Neural crest cell (in vitro differentiated cells): ENCODE results near the gene PAPPA2. TPM values are rescaled to one million over a fixed set of nuclear protein-coding genes. Genes with fewer than 3 reads are reported as not detected.

Source experiments
- DNase-seq: peaks from one replicate; pipeline ENCODE4 v3.0.0; 2021; ENCODE audit warnings: low read depth, mixed read lengths, low spot score
- H3K27ac Mint-ChIP-seq: one replicate; pipeline ENCODE4 v1.8.0; 2021; ENCODE audit warnings: mild to moderate bottlenecking, mixed read lengths; ENCODE audit not compliant: unreplicated experiment
- H3K27me3 Mint-ChIP-seq: 2 replicates; pipeline ENCODE4 v1.8.0; 2021; ENCODE audit warnings: low read depth, mild to moderate bottlenecking, mixed read lengths
- H3K36me3 Mint-ChIP-seq: 2 replicates; pipeline ENCODE4 v1.8.0; 2021; ENCODE audit warnings: low read depth, mild to moderate bottlenecking, mixed read lengths
- H3K4me1 Mint-ChIP-seq: 2 replicates; pipeline ENCODE4 v1.8.0; 2021; ENCODE audit warnings: mixed read lengths
- H3K4me3 Mint-ChIP-seq: one replicate; pipeline ENCODE4 v1.8.0; 2021; ENCODE audit warnings: mild to moderate bottlenecking, mixed read lengths
- H3K9me3 Mint-ChIP-seq: 2 replicates; pipeline ENCODE4 v1.8.0; 2021; ENCODE audit warnings: mixed read lengths
- CTCF ChIP-seq: fragments of 200-600 bp; sonication (generic); conservative IDR thresholded peaks from 2 replicates; pipeline ENCODE4 v1.5.0; 2021; ENCODE audit warnings: antibody characterized with exemption, mild to moderate bottlenecking
- total RNA-seq: library from RNA; stranded (reverse); gene quantifications from 2 replicates; pipeline ENCODE4 v1.2.1, GENCODE V29; 2021

Gene PAPPA2
- total RNA-seq, 1 donor from 2014 or later = 0.79 TPM

DNA sequence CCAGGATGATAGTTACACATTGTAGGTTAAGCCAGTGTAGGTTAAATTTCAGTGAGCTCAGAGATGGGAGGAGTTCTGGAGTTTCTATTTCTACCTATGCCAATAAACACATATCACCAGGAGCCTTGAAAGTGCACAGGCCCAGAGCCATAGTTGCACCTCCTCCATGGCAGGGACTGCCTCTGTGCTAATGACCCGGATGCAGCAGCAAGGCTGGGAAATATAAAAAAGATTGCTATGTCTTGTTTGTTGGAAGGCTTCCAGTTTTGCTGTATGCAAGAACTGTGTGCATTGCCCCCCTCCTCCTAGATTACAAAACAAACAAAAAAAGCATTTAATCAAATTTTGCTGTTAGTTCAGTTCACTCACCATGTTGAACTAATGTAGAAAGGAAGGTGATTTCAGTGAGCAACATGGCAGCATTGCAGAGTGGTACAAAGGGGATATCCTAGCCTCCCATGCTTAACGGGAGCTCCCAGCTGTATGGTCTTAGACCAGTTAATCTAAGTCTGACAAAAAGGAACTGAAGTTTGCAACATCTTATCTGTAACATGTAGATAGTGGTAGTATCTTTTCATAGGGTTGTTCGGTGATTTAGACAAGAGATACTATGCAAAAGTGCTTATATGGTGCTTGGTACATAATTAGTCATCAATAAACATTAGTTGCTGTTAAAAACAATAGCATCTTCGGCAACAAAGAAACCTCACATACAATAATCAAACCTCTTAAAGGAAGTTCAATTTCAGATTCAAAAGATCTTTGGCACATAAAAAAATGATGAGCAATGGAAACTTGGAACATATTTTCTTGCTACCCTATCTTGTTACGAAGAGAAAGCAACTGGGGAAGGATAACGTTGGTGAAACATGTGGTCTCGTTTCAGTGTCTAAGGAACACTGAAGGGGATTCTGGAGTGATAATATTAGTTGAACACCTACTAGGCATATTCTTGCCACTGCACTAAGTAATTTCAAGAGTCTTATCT, 392.1 kb downstream of the PAPPA2 start:
- no peak for TF ChIP-seq CTCF
- Mint-ChIP-seq H3K9me3 (no peaks in the 10 kb centered on the region), H3K27me3 (no peaks in the 10 kb centered on the region), H3K4me1 (peaks cover 15% of the 10 kb centered on the region), H3K27ac (no peak overlapping the region), H3K36me3 (no peaks in the 10 kb centered on the region), H3K4me3 (no peak overlapping the region)
- no peak for DNase-seq

- no peaks in the 10 kb centered on the region for H3K36me3 Mint-ChIP-seq
- no peak overlapping the region for H3K4me3 Mint-ChIP-seq
- H3K4me1 Mint-ChIP-seq = peaks cover 15% of the 10 kb centered on the region
- H3K27me3 Mint-ChIP-seq = no peaks in the 10 kb centered on the region
- no peaks in the 10 kb centered on the region for H3K9me3 Mint-ChIP-seq
- no peak for DNase-seq
- TF ChIP-seq CTCF = no peak
- no peak overlapping the region for H3K27ac Mint-ChIP-seq
Measured at GRCh38 chr1:176857632-176858031, 394.7 kb downstream of the PAPPA2 start.

- Mint-ChIP-seq H3K36me3 (no peaks in the 10 kb centered on the region), H3K4me1 (peaks cover 15% of the 10 kb centered on the region), H3K27me3 (no peaks in the 10 kb centered on the region), H3K27ac (no peak overlapping the region), H3K4me3 (no peak overlapping the region), H3K9me3 (no peaks in the 10 kb centered on the region)
- TF ChIP-seq CTCF = no peak
- no peak for DNase-seq
Measured at GRCh38 chr1:176858433-176858916, 395.5 kb downstream of the PAPPA2 start.

DNA sequence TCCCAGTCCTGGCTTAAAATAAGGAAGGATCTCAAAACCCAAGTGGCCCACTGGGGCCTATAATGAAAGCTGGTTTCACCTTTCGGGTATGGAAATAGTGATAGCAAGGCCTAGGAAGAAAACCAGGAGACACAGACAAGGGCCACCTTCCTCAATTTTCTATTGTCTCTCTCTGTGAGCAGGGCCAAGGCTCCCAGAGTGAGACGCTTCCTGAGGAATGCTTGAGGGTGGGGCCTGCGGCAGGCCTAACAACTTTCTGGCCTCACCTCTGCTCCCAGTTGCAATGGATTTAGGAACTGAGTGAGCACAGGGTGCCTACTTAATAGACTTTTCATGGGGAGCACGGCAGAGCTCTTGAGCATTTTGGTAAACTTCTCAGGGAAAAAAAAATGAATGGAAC, 400.6 kb downstream of the PAPPA2 start:
- no peak for DNase-seq
- H3K9me3 Mint-ChIP-seq = no peaks in the 10 kb centered on the region
- peaks cover 17% of the 10 kb centered on the region for H3K36me3 Mint-ChIP-seq
- H3K27me3 Mint-ChIP-seq = no peaks in the 10 kb centered on the region
- peaks cover 2% of the 10 kb centered on the region for H3K4me1 Mint-ChIP-seq
- no peak overlapping the region for H3K4me3 Mint-ChIP-seq
- no peak overlapping the region for H3K27ac Mint-ChIP-seq
- TF ChIP-seq CTCF = no peak

DNA sequence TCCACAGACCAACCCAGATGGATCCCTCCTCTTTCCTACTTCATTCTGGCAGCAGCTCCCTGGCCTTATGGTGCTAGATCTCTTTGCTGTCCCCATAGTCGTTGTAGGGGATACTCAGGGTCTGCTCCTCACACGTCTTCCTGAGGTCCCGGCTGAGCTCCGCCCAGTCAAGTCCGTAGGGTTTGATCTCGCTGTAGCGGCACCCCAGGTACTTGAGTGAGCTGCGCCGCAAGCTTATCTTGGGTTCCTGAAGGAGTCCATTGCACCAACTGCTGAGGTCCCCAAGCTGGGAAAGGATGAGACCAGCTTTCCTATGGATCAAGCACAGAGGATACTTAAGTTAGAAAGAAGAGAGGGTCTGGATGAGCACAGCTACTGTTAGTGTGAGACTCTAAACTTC, 401.2 kb downstream of the PAPPA2 start:
- no peak for TF ChIP-seq CTCF
- no peak for DNase-seq
- Mint-ChIP-seq H3K36me3 (peaks cover 17% of the 10 kb centered on the region), H3K4me1 (no peaks in the 10 kb centered on the region), H3K27ac (no peak overlapping the region), H3K9me3 (no peaks in the 10 kb centered on the region), H3K4me3 (no peak overlapping the region), H3K27me3 (no peaks in the 10 kb centered on the region)
